Fibroblast of lung (primary cell): Measurements from ENCODE around the gene STK32B. TPM values are rescaled to one million over a fixed set of nuclear protein-coding genes. Genes with fewer than 3 reads are reported as not detected.

Experiments
- DNase-seq, 2 donors: peaks; one replicate each; pipeline versions ENCODE4 v3.0.0 to v3.0.0-alpha.2; 2010; ENCODE audit warnings: low read depth in 2 of 2
- H2AFZ ChIP-seq: 2 replicates; pipeline ENCODE4 v1.5.1; 2012; ENCODE audit warnings: low read length, control low read depth, inconsistent platforms
- H3K27ac ChIP-seq: 2 replicates; pipeline ENCODE4 v1.5.1; 2011; ENCODE audit warnings: low read length, control low read depth; ENCODE audit not compliant: insufficient read depth
- H3K27me3 ChIP-seq: 2 replicates; pipeline ENCODE4 v1.5.1; 2011; ENCODE audit warnings: mild to moderate bottlenecking, low read length; ENCODE audit not compliant: control insufficient read depth, insufficient read depth
- H3K36me3 ChIP-seq: 2 replicates; pipeline ENCODE4 v1.5.1; 2011; ENCODE audit warnings: low read length; ENCODE audit not compliant: control insufficient read depth, insufficient read depth
- H3K4me1 ChIP-seq: 2 replicates; pipeline ENCODE4 v1.5.1; 2011; ENCODE audit warnings: low read length; ENCODE audit not compliant: control insufficient read depth, insufficient read depth; ENCODE audit errors: extremely low read depth
- H3K4me2 ChIP-seq: 2 replicates; pipeline ENCODE4 v1.5.1; 2011; ENCODE audit warnings: low read length, control low read depth; ENCODE audit not compliant: insufficient read depth; ENCODE audit errors: extremely low read depth
- H3K4me3 ChIP-seq, 4 experiments: fragments of 200-600 bp in 1 of 4; sonication (generic) in 1 of 4; replicated peaks in 1 of 4; 2 replicates each; pipeline ENCODE4 v1.5.1; 2011 to 2016; ENCODE audit warnings: low read length in 4 of 4, low read depth in 3 of 4, mild to moderate bottlenecking in 3 of 4, control low read depth in 2 of 4, inconsistent platforms in 1 of 4, mixed read lengths in 1 of 4; ENCODE audit not compliant: insufficient read depth in 1 of 4; ENCODE audit errors: control extremely low read depth in 1 of 4
- H3K79me2 ChIP-seq: 2 replicates; pipeline ENCODE4 v1.5.1; 2012; ENCODE audit warnings: mild to moderate bottlenecking, low read length, inconsistent platforms; ENCODE audit not compliant: control insufficient read depth, insufficient read depth
- H3K9ac ChIP-seq: 2 replicates; pipeline ENCODE4 v1.5.1; 2011; ENCODE audit warnings: mild to moderate bottlenecking, low read length, control low read depth; ENCODE audit not compliant: insufficient read depth
- H3K9me3 ChIP-seq: 2 replicates; pipeline ENCODE4 v1.5.1; 2012; ENCODE audit warnings: low read depth, low read length; ENCODE audit not compliant: control insufficient read depth, insufficient read depth
- H4K20me1 ChIP-seq: 2 replicates; pipeline ENCODE4 v1.5.1; 2011; ENCODE audit warnings: low read length; ENCODE audit not compliant: control insufficient read depth, insufficient read depth; ENCODE audit errors: extremely low read depth
- EZH2 ChIP-seq: IDR thresholded peaks from 2 replicates; pipeline ENCODE4 v1.5.1; 2012; ENCODE audit warnings: low read length, control low read depth, mild to moderate bottlenecking; ENCODE audit errors: missing control alignments
- polyA plus RNA-seq, 2 donors: library from polyadenylated mRNA; depleted of rRNA in 1 of 2; stranded (reverse) in 1 of 2; unstranded in 1 of 2; fragments of >200 nt; gene quantifications; 2 replicates each; pipeline ENCODE4 v1.2.1, GENCODE V29; 2011 to 2012; ENCODE audit warnings: missing spikeins in 1 of 2
- total RNA-seq: library from RNA; depleted of rRNA; stranded (reverse); fragments of >200 nt; gene quantifications from 2 replicates; pipeline ENCODE4 v1.2.1, GENCODE V29; 2014
- TF ChIP-seq, protein P1 (sequence below), 2 donors: IDR thresholded peaks in 1 of 2; conservative IDR thresholded peaks in 1 of 2; 1 replicate in 1 of 2; 2 replicates in 1 of 2; pipeline ENCODE4 v1.5.1; 2011 to 2012; ENCODE audit warnings: low read length in 2 of 2, control low read depth in 1 of 2, inconsistent platforms in 1 of 2, low read depth in 1 of 2, mild to moderate bottlenecking in 1 of 2

STK32B gene
- total and polyA plus RNA-seq, 2 donors (not counting 1 experiment from before 2014, with no cell fraction given): 0.50 to 1.4 TPM

DNA sequence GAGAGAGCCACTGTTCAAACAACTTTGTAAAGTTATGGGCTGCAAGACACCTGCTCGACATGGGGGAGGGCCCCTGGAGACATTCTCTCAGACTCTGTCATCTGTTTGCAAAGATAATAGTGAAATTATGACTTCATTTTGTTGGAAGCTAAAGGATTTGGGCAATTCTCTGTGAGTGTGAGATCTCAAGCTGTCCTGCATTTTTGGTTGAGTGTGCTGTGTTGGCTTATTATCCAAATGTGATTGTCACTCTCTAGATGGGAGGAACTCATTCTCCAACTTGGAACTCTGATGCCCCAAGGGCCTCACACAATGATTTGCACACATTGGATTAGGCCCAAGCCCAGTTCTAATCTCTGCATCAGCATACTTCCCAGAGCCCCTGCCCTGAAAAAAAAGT, 63.7 kb downstream of the STK32B start:
- Histone ChIP-seq H4K20me1 (no peaks in the 10 kb centered on the region), H3K79me2 (no peaks in the 10 kb centered on the region), H3K27ac (no peak overlapping the region), H3K4me2 (no peak overlapping the region), H3K27me3 (no peaks in the 10 kb centered on the region), H3K36me3 (no peaks in the 10 kb centered on the region), H3K4me1 (no peaks in the 10 kb centered on the region), H3K9ac (no peak overlapping the region), H3K9me3 (no peaks in the 10 kb centered on the region), H2AFZ (no peak overlapping the region), H3K4me3 (no peak overlapping the region)
- TF ChIP-seq EZH2: no peak
- DNase-seq: peak in 1 of 2 donors; percentile 35

DNA sequence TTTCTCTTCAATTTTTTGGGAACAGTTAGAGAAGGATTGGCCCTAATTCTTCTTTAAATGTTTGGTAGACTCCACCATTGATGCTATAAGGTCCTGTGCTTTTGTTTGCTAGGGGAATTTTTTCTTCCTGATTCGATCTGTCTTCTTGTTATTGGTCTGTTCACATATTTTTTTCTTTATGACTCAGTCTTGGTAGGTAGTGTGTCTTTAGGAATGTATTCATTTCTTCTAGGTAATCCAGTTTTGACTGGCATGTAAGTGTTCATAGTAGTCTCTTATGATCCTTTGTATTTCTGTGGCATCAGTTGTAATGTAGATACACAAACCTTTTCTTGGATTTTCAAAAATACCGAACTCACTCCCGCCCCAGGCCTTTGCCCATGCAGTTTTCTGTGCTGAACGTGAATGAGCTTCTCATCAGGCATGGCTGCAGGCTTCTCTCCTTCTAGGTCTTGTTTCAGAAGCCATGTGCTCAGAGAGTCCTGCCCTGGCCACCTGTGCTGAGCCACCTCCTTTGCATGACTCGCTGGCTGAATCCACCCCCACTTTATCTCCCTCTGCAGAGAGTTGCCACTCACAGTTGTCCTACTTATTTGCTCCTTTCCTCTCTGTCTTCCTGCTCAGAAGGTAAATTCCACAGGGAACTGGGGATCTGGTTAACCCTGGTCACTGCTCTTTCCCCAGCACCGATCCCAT, 67.0 kb downstream of the STK32B start:
- no peaks in the 10 kb centered on the region for H3K4me1 ChIP-seq
- no peak overlapping the region for H3K4me3 ChIP-seq
- no peak overlapping the region for H2AFZ ChIP-seq
- no peak overlapping the region for H3K4me2 ChIP-seq
- H3K27me3 ChIP-seq: no peaks in the 10 kb centered on the region
- no peak for TF ChIP-seq EZH2
- TF ChIP-seq, protein P1, sequence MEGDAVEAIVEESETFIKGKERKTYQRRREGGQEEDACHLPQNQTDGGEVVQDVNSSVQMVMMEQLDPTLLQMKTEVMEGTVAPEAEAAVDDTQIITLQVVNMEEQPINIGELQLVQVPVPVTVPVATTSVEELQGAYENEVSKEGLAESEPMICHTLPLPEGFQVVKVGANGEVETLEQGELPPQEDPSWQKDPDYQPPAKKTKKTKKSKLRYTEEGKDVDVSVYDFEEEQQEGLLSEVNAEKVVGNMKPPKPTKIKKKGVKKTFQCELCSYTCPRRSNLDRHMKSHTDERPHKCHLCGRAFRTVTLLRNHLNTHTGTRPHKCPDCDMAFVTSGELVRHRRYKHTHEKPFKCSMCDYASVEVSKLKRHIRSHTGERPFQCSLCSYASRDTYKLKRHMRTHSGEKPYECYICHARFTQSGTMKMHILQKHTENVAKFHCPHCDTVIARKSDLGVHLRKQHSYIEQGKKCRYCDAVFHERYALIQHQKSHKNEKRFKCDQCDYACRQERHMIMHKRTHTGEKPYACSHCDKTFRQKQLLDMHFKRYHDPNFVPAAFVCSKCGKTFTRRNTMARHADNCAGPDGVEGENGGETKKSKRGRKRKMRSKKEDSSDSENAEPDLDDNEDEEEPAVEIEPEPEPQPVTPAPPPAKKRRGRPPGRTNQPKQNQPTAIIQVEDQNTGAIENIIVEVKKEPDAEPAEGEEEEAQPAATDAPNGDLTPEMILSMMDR (conservative IDR thresholded peaks at IDR 0.05 in 1 of 2, IDR thresholded peaks at IDR 0.05 in 1 of 2; ENCODE audit: low read depth in 1 of 2, low read length in 2 of 2): no peak
- H4K20me1 ChIP-seq: no peaks in the 10 kb centered on the region
- no peaks in the 10 kb centered on the region for H3K79me2 ChIP-seq
- no peaks in the 10 kb centered on the region for H3K36me3 ChIP-seq
- H3K9ac ChIP-seq: no peak overlapping the region
- no peaks in the 10 kb centered on the region for H3K9me3 ChIP-seq
- DNase-seq: no peak
- no peak overlapping the region for H3K27ac ChIP-seq

DNA sequence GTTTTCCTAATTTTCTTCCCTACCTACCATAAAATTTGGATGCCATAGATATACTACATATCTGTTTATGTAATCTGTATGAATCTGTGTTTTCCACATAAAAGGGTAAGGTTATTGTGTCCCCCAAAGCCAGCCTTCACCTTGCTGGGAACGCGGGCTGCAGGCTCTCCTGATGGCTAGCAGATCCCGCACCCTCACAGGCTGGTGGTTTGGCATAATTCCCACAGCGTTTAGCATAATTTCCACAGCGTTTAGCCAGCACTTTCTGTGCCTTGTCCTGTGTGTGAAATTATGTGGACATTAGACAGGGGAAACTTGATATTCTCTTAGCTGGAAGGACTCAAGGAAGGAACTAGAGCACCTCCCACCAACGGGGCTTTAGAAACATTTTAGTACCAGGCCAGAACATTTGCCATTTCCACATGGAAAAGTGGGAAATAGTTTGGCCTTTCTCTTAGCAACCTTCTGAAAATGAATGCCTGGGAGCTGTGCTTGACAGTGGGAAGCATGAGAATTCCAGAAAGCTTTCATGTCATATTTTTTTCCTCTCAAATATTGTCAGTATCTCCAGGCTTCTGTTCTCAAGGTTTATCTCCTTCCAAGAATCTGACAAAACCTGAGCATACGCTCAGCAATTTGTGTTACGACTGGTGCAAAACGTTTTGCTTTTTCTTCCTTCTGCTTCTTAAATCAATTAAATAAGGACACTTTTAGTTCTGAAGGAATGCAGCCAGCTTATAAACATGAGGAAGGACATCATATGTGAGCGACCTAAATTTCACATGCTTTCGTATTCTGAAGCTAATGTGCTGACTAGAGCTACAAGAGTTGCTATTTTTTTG, 67.9 kb downstream of the STK32B start:
- Histone ChIP-seq H3K4me1 (no peaks in the 10 kb centered on the region), H2AFZ (no peak overlapping the region), H3K9me3 (no peaks in the 10 kb centered on the region), H3K9ac (no peak overlapping the region), H4K20me1 (no peaks in the 10 kb centered on the region), H3K27me3 (no peaks in the 10 kb centered on the region), H3K27ac (no peak overlapping the region), H3K4me3 (no peak overlapping the region), H3K36me3 (no peaks in the 10 kb centered on the region), H3K4me2 (no peak overlapping the region), H3K79me2 (no peaks in the 10 kb centered on the region)
- no peak for TF ChIP-seq EZH2
- TF ChIP-seq, protein P1 (conservative IDR thresholded peaks at IDR 0.05 in 1 of 2, IDR thresholded peaks at IDR 0.05 in 1 of 2; ENCODE audit: low read depth in 1 of 2, low read length in 2 of 2): no peak
- no peak for DNase-seq
